ENCODE results near the gene CDKAL1. TPM values are rescaled to one million over a fixed set of nuclear protein-coding genes. Genes with fewer than 3 reads are reported as not detected.
A peak's percentile ranks its signal among the peaks of the same experiment; 100 is the strongest.

The CDKAL1 gene
- total and polyA plus RNA-seq, 2 of the 13 experiments (the other 11 are each of a cell fraction or from before 2014, with no cell fraction given): 9.5 to 27.7 TPM

DNA sequence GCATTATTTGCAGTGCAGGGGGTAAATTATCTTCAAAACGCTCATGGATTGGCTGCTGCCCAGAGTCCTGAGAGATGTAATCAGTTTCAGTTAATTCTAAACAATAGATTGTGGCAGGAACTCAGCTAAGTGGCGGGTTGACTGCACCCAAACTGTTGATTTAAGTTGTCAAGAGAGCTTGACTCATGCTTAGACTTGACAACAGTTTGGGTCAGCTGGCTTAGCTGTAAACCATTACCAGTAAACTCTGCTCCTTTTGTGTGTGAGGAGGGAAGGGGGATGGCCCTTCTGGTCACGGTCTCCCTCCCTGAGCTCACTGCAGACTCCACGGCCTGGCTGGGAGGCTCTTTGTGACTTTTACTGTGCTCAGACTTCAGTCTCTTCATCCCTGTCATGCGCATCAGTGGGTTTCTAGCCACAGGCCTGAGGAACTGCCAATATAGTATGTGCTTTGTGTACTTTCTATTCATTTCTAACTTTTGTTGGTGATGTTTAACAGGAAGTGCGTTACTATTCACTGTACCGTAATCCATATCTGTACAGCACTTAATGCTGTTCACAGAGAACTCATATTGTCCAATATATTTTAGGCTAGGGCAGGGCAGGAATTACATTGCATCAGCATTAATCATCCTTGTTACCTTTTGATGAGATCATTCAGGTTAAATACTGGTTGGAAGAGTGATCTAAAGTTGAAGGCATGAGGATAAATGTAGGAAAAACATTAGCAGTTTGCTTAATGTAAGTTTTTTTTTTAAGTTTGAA, 488.3 kb downstream of the CDKAL1 start (continued):
- TF ChIP-seq HOMEZ (CRISPR knock-in tag; IDR thresholded peaks at IDR 0.05; ENCODE audit: low read depth) (peak; percentile 97), FOXP4 (CRISPR knock-in tag; IDR thresholded peaks at IDR 0.05) (peak; percentile 84), SALL1 (CRISPR knock-in tag; IDR thresholded peaks at IDR 0.05) (peak; percentile 33; the same call in 1 of the 2 replicates), HCFC1 (IDR thresholded peaks at IDR 0.05; ENCODE audit: low read depth, low read length) (no peak), TEAD3 (CRISPR knock-in tag; optimal IDR thresholded peaks at IDR 0.05; ENCODE audit: borderline replicate concordance) (peak; percentile 6), SMAD3 (CRISPR knock-in tag; IDR thresholded peaks at IDR 0.05) (no peak), MAFK (conservative IDR thresholded peaks at IDR 0.05 in 1 of 2, IDR thresholded peaks at IDR 0.05 in 1 of 2; ENCODE audit: low read length in 2 of 2) (peak; percentile 82 to 88), CEBPG (CRISPR knock-in tag; IDR thresholded peaks at IDR 0.05) (peak; percentile 23; the same call in 1 of the 2 replicates), USF2 (IDR thresholded peaks at IDR 0.05; ENCODE audit: low read depth, low read length) (no peak), USF2 (CRISPR knock-in tag; IDR thresholded peaks at IDR 0.05; ENCODE audit: borderline replicate concordance) (no peak), ZNF232 (CRISPR knock-in tag; IDR thresholded peaks at IDR 0.05; ENCODE audit: borderline replicate concordance) (0 out of 2 replicates have a peak, but pooled peaks have one; percentile 30), ZBTB33 (CRISPR knock-in tag; IDR thresholded peaks at IDR 0.05) (peak; percentile 96), ZNF577 (CRISPR knock-in tag; IDR thresholded peaks at IDR 0.05; ENCODE audit: borderline replicate concordance, low read depth) (no peak), ZNF556 (CRISPR knock-in tag; IDR thresholded peaks at IDR 0.05; ENCODE audit: borderline replicate concordance) (0 out of 2 replicates have a peak, but pooled peaks have one; percentile 34), SAP130 (CRISPR knock-in tag; IDR thresholded peaks at IDR 0.05; ENCODE audit: low read depth) (peak; percentile 71), ZKSCAN8 (CRISPR knock-in tag; IDR thresholded peaks at IDR 0.05; ENCODE audit: borderline replicate concordance) (peak; percentile 62; the same call in 1 of the 2 replicates), MLLT10 (CRISPR knock-in tag; IDR thresholded peaks at IDR 0.05) (no peak), MEIS1 (CRISPR knock-in tag; IDR thresholded peaks at IDR 0.05; ENCODE audit: borderline replicate concordance) (peak; percentile 74; the same call in 1 of the 2 replicates), ZNF672 (CRISPR knock-in tag; IDR thresholded peaks at IDR 0.05) (no peak), ZSCAN29 (CRISPR knock-in tag; conservative IDR thresholded peaks at IDR 0.05) (0 out of 2 replicates have a peak, but pooled peaks have one; percentile 39), SNAPC2 (CRISPR knock-in tag; IDR thresholded peaks at IDR 0.05) (0 out of 2 replicates have a peak, but pooled peaks have one; percentile 38)
- TF ChIP-seq, protein P1, sequence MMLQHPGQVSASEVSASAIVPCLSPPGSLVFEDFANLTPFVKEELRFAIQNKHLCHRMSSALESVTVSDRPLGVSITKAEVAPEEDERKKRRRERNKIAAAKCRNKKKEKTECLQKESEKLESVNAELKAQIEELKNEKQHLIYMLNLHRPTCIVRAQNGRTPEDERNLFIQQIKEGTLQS (CRISPR knock-in tag; IDR thresholded peaks at IDR 0.05): peak; percentile 53; the same call in 1 of the 2 replicates
